SKM-1 (cell line): ENCODE data around the gene CCNO.

Experiments
- DNase-seq: peaks from one replicate; lab custom pipeline; 2025; ENCODE audit not compliant: unreplicated experiment; lab: John Stamatoyannopoulos, UW

The CCNO gene

GRCh38 chr5:55232985-55233928 is at the start of gene CCNO:
Gene CCNO (minus strand): TSS chr5:55233608. CDS start chr5:55233523, 85 bp downstream.
- DNase-seq: no peak

GRCh38 chr5:55278778-55279177 is 45.4 kb upstream of the CCNO start:
- no peak for DNase-seq

GRCh38 chr5:55276771-55277170 is 43.4 kb upstream of the CCNO start:
- DNase-seq: no peak

- no peak for DNase-seq
Observed at GRCh38 chr5:55258339-55258738, 24.9 kb upstream of the CCNO start.

GRCh38 chr5:55254802-55255201 is 21.4 kb upstream of the CCNO start:
- DNase-seq: no peak

- DNase-seq: no peak
Observed at GRCh38 chr5:55250064-55250463, 16.7 kb upstream of the CCNO start.

- no peak for DNase-seq
Observed at GRCh38 chr5:55241746-55242145, 8.3 kb upstream of the CCNO start.

GRCh38 chr5:55236800-55237199 is 3.4 kb upstream of the CCNO start:
- DNase-seq: no peak

GRCh38 chr5:55234121-55234700 is 803 bp upstream of the CCNO start:
- DNase-seq: no peak

- no peak for DNase-seq
Observed at GRCh38 chr5:55232271-55232984, 980 bp downstream of the CCNO start.

- no peak for DNase-seq
Observed at GRCh38 chr5:55231919-55232270, 1.5 kb downstream of the CCNO start.

GRCh38 chr5:55231029-55231918 is 2.1 kb downstream of the CCNO start:
- no peak for DNase-seq

GRCh38 chr5:55230086-55230629 is 3.2 kb downstream of the CCNO start:
- no peak for DNase-seq

GRCh38 chr5:55227664-55228430 is 5.6 kb downstream of the CCNO start:
- DNase-seq: no peak

- DNase-seq: no peak
Observed at GRCh38 chr5:55226934-55227663, 6.3 kb downstream of the CCNO start, which contains the start of gene MCIDAS. Gene MCIDAS (minus strand): TSS chr5:55227315. CDS start chr5:55227138, 177 bp downstream.

GRCh38 chr5:55226027-55226933 is 7.1 kb downstream of the CCNO start:
- peak; percentile 42 for DNase-seq

- DNase-seq: no peak
Observed at GRCh38 chr5:55225346-55225745, 8.1 kb downstream of the CCNO start.

- DNase-seq: no peak
Observed at GRCh38 chr5:55223812-55224240, 9.6 kb downstream of the CCNO start.
